WTC11 (cell line): ENCODE measurements around the gene TYSND1.

ENCODE experiments used
- CREB1 ChIP-seq: sonication (generic); formaldehyde crosslinking; IDR thresholded peaks from 2 replicates; pipeline ENCODE4 v1.8.0; 2023; ENCODE audit warnings: mild to moderate bottlenecking, missing genetic modification reagents
- IRF2 ChIP-seq: sonication (generic); formaldehyde crosslinking; IDR thresholded peaks from 2 replicates; pipeline ENCODE4 v1.8.0; 2022; ENCODE audit warnings: low read depth, missing genetic modification reagents, borderline replicate concordance
- NFE2L1 ChIP-seq: sonication (generic); formaldehyde crosslinking; IDR thresholded peaks from 2 replicates; pipeline ENCODE4 v1.8.1; 2023; ENCODE audit warnings: missing genetic modification reagents
- NFYB ChIP-seq: sonication (generic); formaldehyde crosslinking; conservative IDR thresholded peaks from 2 replicates; pipeline ENCODE4 v1.8.0; 2022; ENCODE audit warnings: low read depth, missing genetic modification reagents
- NR2C2 ChIP-seq: sonication (generic); formaldehyde crosslinking; IDR thresholded peaks from 2 replicates; pipeline ENCODE4 v1.8.0; 2022; ENCODE audit warnings: mild to moderate bottlenecking, missing genetic modification reagents
- NR3C1 ChIP-seq: sonication (generic); formaldehyde crosslinking; conservative IDR thresholded peaks from 2 replicates; pipeline ENCODE4 v1.8.1; 2023; ENCODE audit warnings: low read depth, mild to moderate bottlenecking, missing genetic modification reagents
- SMAD3 ChIP-seq: sonication (generic); formaldehyde crosslinking; IDR thresholded peaks from 2 replicates; pipeline ENCODE4 v1.8.0; 2022; ENCODE audit warnings: missing genetic modification reagents, mild to moderate bottlenecking, borderline replicate concordance
- SMAD4 ChIP-seq: sonication (generic); formaldehyde crosslinking; IDR thresholded peaks from 2 replicates; pipeline ENCODE4 v1.8.0; 2022; ENCODE audit warnings: mild to moderate bottlenecking, missing genetic modification reagents
- TEAD4 ChIP-seq: sonication (generic); formaldehyde crosslinking; IDR thresholded peaks from 2 replicates; pipeline ENCODE4 v1.8.0; 2022; ENCODE audit warnings: mild to moderate bottlenecking, missing genetic modification reagents
- ZNF138 ChIP-seq: sonication (generic); formaldehyde crosslinking; conservative IDR thresholded peaks from 2 replicates; pipeline ENCODE4 v1.8.1; 2022; ENCODE audit warnings: mild to moderate bottlenecking, moderate library complexity, missing genetic modification reagents
- TF ChIP-seq, protein P1 (sequence below): fragments of 200-600 bp; IDR thresholded peaks from 2 replicates; pipeline ENCODE4 v1.8.0; 2022; ENCODE audit warnings: antibody characterized with exemption
- TF ChIP-seq, protein P2 (sequence below): sonication (generic); formaldehyde crosslinking; IDR thresholded peaks from 2 replicates; pipeline ENCODE4 v1.8.0; 2022; ENCODE audit warnings: mild to moderate bottlenecking, missing genetic modification reagents

DNA sequence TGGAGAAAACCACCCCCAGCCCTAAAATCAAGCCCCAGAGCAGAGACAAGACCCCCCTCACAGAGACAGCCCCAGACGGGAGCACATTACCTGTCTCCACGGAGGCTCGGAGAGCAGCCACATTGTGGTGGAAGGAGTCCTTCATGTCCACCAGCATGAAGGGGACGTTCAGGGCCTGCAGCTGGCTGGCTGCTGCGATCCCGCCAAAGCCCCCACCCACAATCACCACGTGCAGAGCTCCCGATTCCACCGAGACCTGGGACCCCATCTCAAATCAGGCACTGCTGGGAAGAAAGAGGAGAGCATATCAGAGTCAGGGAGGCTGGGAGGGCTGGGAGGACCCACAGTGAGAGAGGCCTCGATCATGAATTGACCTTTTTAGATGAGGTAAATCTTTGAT, 22.7 kb downstream of the TYSND1 start:
- no peak for TF ChIP-seq NR2C2 (CRISPR knock-in tag)
- no peak for TF ChIP-seq NFE2L1 (CRISPR knock-in tag)
- TF ChIP-seq, protein P1, sequence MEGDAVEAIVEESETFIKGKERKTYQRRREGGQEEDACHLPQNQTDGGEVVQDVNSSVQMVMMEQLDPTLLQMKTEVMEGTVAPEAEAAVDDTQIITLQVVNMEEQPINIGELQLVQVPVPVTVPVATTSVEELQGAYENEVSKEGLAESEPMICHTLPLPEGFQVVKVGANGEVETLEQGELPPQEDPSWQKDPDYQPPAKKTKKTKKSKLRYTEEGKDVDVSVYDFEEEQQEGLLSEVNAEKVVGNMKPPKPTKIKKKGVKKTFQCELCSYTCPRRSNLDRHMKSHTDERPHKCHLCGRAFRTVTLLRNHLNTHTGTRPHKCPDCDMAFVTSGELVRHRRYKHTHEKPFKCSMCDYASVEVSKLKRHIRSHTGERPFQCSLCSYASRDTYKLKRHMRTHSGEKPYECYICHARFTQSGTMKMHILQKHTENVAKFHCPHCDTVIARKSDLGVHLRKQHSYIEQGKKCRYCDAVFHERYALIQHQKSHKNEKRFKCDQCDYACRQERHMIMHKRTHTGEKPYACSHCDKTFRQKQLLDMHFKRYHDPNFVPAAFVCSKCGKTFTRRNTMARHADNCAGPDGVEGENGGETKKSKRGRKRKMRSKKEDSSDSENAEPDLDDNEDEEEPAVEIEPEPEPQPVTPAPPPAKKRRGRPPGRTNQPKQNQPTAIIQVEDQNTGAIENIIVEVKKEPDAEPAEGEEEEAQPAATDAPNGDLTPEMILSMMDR, result no peak
- no peak for TF ChIP-seq NFYB (CRISPR knock-in tag)
- TF ChIP-seq, protein P2, sequence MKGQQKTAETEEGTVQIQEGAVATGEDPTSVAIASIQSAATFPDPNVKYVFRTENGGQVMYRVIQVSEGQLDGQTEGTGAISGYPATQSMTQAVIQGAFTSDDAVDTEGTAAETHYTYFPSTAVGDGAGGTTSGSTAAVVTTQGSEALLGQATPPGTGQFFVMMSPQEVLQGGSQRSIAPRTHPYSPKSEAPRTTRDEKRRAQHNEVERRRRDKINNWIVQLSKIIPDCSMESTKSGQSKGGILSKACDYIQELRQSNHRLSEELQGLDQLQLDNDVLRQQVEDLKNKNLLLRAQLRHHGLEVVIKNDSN (CRISPR knock-in tag), result no peak
- no peak for TF ChIP-seq NR3C1 (CRISPR knock-in tag)
- TF ChIP-seq SMAD3 (CRISPR knock-in tag), result no peak
- TF ChIP-seq CREB1 (CRISPR knock-in tag), result no peak
- no peak for TF ChIP-seq SMAD4 (CRISPR knock-in tag)
- no peak for TF ChIP-seq TEAD4 (CRISPR knock-in tag)
- TF ChIP-seq ZNF138 (CRISPR knock-in tag), result no peak
- no peak for TF ChIP-seq IRF2
